22Rv1 (cell line): ENCODE measurements around the gene CYP26C1.

Source experiments
- H3K27ac ChIP-seq: fragments of 450-650 bp; 2 replicates; pipeline ENCODE4 v1.5.1; 2017
- CTCF ChIP-seq: fragments of 450-650 bp; IDR thresholded peaks from 2 replicates; pipeline ENCODE4 v1.5.1; 2017; ENCODE audit warnings: mild to moderate bottlenecking
- ZFX ChIP-seq: fragments of 450-650 bp; IDR thresholded peaks from 2 replicates; pipeline ENCODE4 v1.6.1; 2017; ENCODE audit warnings: antibody characterized with exemption, borderline replicate concordance

CYP26C1 gene

GRCh38 chr10:93058139-93058538 lies 2.5 kb upstream of the CYP26C1 start:
- TF ChIP-seq CTCF (no peak), ZFX (no peak)

GRCh38 chr10:93060887-93061593 lies 442 bp downstream of the CYP26C1 start:
- H3K27ac ChIP-seq: no peak overlapping the region
- TF ChIP-seq ZFX (no peak), CTCF (no peak)

More at GRCh38 chr10:93058139-93058538, 2.5 kb upstream of the CYP26C1 start:
- no peak overlapping the region for H3K27ac ChIP-seq

- no peak overlapping the region for H3K27ac ChIP-seq
- TF ChIP-seq CTCF (no peak), ZFX (no peak)
Observed at GRCh38 chr10:93061594-93062513, 1.3 kb downstream of the CYP26C1 start.

- H3K27ac ChIP-seq: no peak overlapping the region
- TF ChIP-seq ZFX (no peak), CTCF (no peak; the same call in none of the 2 replicates)
Observed at GRCh38 chr10:93062514-93063143, 2.0 kb downstream of the CYP26C1 start.

GRCh38 chr10:93063144-93063976 lies 2.8 kb downstream of the CYP26C1 start:
- H3K27ac ChIP-seq: no peak overlapping the region
- no peak for TF ChIP-seq ZFX
- TF ChIP-seq CTCF: no peak

GRCh38 chr10:93063977-93064660 lies 3.5 kb downstream of the CYP26C1 start:
- no peak overlapping the region for H3K27ac ChIP-seq
- TF ChIP-seq CTCF: no peak
- no peak for TF ChIP-seq ZFX
